Activated CD8-positive, alpha-beta memory T cell treated with anti-CD3 and anti-CD28 coated beads for 4 hours (primary cell): ENCODE results near the gene PLPP6.
"Not testable (repeated sequence)": the region's sequence is repeated elsewhere in the genome, so short reads cannot be mapped to it uniquely, and the experiment has no call there.

Experiments used
- DNase-seq, 2 donors: peaks; one replicate each; pipeline ENCODE4 v3.0.0-alpha.2; 2020; ENCODE audit warnings: low read depth in 2 of 2

PLPP6 gene

DNA sequence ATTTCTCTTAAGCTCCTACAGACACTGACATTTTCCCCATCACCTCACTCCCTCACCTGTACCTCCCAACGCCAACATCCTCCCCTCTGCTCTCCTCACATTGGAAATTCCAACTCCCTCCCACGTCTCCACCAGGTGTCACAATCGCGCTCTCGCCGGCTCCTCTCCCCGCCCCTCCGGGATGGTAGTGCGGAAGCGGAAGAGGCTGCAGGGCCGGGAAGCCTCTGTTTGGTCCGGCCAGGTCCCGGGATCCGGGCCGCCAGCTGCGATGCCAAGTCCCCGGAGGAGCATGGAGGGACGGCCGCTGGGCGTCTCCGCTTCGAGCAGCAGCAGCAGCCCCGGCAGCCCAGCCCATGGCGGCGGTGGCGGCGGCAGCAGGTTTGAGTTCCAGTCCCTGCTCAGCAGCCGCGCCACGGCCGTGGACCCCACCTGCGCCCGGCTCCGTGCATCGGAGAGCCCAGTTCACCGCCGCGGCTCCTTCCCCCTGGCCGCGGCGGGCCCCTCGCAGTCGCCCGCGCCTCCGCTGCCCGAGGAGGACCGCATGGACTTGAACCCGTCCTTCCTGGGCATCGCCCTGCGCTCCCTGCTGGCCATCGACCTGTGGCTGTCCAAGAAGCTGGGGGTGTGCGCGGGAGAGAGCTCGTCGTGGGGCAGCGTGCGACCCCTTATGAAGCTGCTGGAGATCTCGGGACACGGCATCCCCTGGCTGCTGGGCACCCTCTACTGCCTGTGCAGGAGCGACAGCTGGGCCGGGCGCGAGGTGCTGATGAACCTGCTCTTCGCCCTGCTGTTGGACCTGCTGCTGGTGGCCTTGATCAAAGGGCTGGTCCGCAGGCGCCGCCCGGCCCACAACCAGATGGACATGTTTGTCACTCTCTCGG, at the start of gene PLPP6:
TSS of gene PLPP6 (plus strand) at position 187 of the 881 bp plus-strand sequence. CDS start at position 269, 82 bp downstream.
- peak in 1 of 2 donors; percentile 52 for DNase-seq

DNA sequence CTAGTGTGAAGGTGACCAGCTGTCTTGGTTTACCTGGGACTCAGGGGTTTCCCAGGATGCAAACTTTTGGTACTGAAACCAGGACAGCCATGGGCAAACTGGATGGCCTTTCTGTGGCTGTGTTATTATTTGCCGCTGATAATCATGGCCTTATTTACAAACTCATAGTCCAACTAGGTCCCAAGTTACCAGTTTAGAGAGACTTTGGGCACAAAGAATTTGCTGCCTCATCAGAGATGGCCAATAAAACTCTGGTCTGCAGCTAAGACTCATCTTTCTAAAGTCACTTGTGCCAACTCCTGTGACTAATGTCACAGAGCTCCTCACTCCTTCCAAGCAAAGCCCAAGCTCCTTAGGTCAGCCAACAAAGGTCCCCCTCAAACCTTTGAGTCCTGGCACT, 47.5 kb upstream of the PLPP6 start:
- no peak for DNase-seq

DNA sequence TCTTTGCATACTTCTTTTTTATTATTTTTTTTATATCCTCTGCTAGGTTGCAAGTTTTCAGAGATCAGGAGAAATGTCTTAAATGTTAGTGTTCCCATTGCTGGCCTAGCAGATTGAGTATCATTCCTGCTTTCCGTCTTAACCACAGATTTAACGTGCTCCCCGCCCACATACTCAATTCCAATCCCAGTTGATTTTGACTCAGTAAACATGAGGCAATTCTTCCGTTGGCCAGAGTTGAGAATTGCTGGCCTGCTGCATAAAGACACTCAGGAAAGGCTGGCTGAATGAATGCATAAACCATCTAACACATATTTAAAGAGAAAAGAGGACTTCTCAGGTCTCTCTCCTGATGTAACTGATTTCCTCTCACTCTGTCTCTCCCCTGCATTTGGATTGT, 46.8 kb upstream of the PLPP6 start:
- DNase-seq, result no peak

DNA sequence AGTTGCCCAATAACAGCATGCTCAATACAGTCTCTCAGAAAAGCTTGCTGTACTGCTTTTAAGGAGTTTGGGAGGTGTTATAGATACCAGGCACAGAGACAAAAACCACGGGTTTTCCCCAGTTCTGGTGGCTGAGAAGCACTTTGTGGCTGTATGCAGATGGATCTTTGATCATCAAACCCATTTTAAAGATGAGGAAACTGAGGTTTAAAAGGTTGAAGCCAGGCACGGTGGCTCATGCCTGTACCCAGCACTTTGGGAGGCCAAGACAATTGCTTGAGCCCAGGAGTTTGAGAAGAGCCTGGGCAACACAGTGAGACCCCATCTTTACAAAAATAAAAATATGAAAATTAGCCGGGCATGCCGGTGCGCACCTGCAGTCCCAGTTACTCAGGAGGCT, 46.3 kb upstream of the PLPP6 start:
- DNase-seq, result no peak

DNA sequence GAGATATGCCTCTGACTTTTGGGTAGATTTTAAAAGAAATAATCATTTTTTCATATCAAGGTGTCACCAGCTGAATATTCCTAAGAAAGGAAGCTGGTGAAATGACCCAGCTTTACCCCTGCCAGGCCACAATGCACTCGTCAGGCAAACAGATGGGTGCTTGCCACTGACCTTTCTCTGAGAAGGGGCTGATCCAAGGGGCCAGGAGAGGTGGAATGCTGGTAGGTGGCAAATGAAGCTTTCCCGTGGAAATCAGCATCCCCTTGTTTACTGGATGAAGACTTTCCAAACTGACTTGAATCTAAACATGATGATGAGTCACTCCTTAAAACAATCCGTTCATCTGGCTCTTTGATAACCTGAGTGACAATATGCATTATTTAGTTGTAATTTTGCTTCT, 44.3 kb upstream of the PLPP6 start:
- DNase-seq, result no peak

DNA sequence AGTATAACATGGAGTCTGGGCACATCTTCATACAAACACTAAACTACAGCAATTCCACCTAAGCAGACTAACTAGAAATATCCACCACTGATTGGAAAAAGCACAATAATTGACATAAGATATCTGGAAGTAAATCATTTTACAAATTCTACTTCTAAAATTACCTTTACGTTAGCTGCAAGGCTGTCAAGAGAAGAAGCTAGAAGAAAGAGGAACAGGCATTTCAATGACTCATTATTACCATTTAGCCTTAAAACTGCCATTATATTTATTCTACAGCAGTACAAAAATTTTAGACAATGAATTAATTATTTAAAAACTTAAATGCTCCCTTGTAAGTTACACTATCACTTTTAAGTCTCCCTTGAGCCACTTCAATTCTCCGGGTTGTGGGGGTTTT, 43.4 kb upstream of the PLPP6 start:
- no peak for DNase-seq

DNA sequence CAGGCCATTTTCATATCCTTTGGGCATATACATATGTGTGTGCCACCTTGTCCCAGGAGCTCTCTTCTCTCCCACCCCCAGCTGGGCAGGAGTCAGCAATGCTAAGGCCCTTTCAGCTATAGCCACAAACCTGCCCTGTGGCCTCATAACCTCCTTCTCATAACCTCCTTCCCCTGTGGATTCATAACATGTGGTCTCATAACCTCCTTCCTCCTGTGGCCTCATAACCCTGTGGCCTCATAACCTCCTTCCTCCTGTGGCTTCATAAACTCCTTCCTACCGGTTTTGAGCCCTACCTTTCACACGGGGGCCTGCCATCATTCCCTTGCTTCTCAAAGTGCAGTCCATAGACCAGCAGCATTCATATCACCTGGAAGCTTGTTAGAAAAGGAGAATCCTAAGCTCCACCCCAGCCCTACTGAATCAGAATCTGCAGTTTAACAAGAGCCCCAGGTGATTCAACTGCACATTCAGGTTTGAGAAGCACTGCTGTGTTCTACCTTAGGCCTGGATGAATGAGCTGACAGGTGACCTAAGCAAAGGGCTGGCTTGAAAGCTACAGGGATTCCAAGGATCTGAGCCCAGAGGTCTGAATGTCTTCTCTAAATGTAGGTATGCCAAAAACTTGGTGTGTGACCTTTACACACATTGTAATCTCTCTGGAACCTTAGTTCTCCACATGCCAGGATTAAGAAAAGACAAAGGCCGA, 41.9 kb upstream of the PLPP6 start:
- DNase-seq, result no peak

DNA sequence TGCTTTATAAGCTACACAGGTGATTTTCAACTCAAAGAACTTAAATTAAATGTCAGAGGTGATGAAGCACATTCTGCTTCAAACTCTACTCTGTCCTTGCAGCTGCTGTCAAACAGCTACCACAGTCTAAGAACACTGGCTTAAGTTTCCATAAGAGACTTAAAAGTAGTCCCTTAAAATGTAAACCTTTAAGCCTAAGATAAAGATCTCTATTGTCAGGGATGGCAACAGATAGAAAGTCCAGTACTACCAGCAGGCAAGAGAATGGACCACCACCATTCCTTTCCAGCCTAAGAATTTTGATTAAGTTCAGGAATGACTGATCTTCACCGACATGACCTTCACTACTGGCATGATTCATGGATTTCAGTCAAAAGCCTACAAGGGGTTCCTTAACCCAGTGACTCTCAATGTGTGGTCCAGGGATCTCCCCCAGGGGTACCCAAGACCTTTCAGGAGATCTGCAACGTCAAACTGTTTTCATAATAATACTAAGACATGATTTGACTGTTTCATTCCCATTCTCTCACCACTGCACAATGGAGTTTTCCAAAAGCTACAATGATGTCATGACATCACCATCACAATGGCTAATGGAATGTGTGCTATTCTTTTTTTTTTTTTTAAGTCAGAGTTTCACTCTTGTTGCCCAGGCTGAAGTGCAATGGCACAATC, 41.1 kb upstream of the PLPP6 start:
- no peak for DNase-seq

DNA sequence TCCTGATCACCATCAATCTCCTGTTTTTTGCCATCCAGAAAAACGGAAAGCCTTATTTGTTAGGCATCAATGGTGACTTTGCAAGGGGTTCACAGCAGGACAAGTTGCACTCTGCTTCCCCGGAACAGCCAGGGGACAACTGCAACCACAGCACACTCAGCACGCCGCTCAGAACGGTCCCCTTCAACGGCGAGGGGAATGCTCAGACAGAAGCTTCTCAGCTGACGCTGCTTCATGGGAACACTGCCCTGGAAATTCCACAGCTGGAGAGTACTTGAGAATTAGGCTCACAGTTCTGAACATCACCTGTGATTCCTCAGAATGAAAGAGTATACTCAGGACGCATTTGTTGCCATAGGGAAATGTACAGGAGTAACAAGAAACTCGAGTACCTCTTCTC, 40.1 kb upstream of the PLPP6 start:
- DNase-seq, result no peak

DNA sequence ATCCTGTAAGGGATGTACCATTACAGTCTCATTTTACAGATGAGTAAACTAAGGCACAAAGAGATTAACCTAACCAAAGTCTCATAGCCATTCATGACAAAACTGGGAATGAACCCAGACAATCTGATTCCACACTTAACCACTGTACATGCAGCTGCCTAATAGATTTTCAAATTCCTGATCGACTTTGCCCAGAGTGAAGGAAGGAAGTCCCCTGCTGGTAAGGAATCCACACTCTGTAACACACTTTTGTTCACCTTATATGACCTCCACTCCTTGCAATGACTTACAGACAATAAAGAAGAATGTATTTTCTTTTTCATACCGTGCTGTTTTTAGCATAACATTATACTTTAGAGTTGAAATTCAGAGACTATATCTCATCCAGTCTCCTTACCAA, 31.3 kb upstream of the PLPP6 start:
- DNase-seq, result no peak

DNA sequence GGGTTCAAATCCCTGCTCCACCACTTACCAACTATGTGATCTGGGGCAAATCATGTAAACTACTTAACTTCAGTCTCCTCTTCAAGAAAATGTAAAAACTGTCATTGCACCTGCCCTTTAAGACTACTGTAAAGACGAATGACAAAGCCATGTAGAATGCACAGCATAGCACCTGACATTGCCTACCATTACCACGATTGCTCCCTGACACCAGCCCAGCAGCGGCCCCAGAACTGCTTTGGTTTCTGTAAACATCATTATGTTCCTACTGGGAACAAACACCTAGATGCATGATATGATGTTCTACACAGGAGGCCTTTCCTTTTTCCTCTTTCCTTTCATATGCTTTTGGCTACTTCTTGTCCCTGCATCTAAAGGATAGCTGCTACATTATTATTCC, 23.1 kb upstream of the PLPP6 start:
- no peak for DNase-seq

DNA sequence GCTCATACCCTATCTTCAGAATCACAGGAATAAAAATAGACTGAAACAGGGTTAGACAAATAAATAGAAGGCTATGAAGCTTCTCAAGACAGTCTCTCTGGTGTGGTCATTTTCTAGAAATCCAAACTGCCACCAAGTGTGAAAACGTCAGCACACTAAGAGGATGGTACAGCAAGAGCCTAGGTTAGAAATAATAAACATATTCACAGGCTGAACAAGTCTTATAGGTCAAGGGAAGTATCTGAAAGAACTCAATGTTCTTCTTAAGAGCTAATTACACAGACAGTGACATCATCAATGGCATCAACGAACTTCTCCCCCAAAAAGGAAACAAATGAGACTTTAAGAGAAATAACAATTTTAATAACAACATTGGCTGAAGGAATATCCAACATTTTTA, 22.7 kb upstream of the PLPP6 start:
- DNase-seq, result no peak

DNA sequence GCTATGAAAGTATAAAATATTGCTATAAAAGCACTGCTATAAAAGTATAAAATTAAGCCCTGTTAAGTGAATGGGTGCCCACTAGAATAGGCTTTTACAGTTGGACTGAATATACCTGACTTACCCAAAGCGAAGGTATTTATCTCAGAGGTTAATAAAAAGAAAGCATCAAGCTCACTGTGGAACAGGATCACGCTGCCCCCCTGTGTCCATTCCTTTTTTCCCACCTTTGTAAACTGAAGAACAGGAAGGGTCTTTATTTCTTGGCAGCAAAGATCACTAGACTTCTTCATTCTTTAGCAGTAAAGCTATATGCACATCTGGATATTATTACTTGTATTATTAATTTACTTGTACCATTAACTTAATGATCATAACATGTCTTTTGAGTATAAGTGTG, 22.1 kb upstream of the PLPP6 start:
- DNase-seq, result no peak

DNA sequence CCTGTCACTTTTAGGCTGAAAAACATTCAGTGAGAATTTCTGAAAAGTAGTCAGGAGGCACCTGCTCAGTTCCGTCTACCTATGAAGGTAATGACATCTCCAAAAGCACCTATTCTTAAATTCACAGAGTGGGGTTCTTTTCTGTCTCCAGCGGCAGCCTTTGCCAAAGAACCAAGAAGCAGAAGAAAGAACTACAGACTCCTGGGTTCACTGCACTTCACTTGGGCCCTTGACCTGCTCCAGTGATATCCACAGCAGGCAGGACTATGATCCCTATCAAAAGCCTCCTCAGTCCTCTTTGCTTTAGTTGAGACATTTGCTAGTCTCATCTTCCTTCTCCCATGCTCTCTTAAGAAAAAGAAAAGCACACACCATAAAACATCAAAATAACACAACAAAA, 19.7 kb upstream of the PLPP6 start:
- no peak for DNase-seq

DNA sequence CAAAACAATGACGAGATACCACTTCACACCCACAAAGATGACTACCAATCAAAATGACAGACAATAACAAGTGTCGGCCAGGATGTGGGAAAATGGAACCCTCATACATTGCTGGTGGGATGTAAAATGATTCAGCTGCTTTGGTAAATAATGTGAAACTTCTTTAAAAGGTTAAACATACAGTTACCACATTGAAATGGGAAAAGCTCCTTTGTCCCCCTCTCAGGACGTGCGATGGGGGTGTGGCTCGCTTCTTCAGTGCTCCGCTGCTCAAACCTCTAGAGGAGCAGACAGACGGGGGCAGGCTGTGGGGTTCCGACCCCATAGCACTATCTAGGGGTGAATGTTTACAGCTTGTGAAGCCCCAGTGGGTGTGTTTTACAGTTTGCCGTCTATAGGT, 8.0 kb upstream of the PLPP6 start:
- DNase-seq, result no peak

DNA sequence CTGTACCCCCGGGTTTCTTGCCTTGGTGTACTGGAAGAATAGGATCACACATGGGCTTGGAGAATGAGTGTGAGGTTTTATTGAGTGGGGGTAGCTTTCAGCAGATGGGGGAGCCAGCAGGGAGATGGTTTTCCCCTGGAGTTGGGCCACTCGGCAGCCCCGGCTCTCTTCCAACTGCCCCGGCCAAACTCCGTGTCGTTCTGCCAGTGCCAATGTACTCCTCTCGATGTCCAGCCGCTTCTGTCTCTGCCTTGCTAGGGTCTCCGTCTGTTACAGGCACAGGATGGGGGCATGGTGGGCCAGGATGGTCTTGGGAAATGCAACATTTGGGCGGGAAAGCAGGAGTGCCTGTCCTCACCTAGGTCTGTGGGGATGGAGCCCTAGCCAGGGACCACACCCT, 7.6 kb upstream of the PLPP6 start:
- DNase-seq, result no peak

DNA sequence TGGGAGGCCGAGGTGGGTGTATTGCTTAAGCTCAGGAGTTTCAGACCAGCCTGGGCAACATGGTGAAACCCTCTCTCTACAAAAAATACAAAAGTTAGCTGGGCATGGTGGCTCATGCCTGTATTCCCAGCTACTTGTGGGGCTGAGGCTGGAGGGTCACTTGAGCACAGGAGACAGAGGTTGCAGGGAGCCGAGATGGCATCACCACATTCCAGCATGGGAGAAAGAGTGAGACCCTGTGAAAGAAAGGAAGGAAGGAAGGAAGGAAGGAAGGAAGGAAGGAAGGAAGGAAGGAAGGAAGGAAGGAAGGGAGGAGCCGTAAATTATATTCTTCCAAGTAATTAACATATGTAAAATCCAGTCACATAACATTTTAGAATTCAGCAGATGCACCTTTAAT, 5.9 kb upstream of the PLPP6 start:
- DNase-seq, result not testable (repeated sequence)

DNA sequence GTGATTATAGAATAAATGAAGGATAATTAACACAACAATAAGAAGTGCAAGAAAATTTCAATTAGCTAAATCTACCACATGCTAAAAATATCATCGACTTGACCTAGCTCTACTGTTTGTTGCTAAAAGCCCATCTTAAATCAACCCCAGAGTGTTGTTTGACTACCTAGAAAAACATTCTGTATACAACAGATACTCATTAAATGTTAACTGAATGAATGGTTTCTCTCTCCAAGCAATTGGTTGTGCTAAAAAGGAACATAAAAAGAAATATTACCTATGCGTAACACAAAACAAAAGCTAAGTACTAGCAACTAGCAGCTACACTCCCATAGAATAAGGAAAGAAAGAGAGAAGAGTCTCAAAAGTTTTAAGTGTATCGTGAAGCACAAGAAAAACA, 5.5 kb upstream of the PLPP6 start:
- no peak for DNase-seq

DNA sequence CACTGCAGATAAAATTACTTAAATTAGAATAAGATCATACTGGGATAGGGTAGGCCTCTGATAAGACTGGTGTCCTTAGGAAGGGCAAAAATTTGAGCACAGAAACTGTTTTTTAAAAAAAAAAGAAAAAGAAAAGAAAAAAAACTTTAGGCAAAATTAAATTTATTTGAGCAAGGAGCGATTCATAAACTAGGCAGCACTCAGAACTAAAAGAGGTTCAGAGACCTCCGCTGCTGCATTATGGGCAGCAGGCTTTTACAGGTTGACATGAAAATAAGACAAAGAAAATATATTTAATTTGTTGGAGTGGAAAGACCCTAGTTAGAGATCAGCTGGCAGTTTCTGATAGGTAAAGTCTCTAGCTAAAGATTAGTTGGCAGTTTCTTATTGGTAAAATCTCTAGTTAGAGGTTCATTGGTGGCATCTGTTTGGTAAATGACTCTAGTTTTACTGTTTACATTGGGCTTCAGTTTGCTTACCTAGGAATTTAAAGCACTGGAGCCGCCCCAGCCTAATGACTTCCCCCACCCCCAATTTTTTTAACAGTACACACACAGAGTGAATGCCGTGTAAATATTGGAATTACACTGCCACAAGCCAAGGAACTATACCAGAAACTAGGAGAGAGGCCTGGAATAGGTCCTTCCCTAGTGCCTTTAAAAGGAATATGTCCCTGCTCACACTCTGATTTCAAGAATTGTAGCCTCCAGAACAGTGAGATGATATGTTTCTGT, 4.5 kb upstream of the PLPP6 start:
- DNase-seq, result no peak

DNA sequence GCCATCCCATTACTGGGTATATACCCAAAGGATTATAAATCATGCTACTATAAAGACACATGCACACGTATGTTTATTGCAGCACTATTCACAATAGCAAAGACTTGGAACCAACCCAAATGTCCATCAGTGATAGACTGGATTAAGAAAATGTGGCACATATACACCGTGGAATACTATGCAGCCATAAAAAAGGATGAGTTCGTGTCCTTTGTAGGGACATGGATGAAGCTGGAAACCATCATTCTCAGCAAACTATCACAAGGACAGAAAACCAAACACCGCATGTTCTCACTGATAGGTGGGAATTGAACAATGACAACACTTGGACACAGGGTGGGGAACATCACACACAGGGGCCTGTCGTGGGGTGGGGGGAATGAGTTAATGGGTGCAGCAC, 1.4 kb upstream of the PLPP6 start:
- not testable (repeated sequence) for DNase-seq

DNA sequence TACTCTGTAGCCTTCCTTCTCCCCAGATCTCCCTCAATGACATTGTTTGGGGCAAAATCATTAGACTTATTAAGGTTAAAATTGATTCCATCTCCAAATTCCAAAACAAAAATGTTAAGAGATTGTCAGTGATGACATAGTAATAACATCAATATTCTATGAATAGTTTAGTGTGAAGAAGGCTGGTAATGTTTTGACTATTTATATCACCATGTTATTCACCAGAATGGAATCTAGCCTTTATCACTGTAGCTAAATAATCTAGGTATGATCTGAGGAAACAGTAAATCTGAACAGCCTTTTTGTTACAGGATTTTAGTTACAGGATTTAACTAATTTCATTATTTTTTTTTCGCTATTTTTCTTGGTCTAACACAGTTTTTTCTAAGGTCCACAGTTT, 929 bp upstream of the PLPP6 start:
- DNase-seq, result no peak

DNA sequence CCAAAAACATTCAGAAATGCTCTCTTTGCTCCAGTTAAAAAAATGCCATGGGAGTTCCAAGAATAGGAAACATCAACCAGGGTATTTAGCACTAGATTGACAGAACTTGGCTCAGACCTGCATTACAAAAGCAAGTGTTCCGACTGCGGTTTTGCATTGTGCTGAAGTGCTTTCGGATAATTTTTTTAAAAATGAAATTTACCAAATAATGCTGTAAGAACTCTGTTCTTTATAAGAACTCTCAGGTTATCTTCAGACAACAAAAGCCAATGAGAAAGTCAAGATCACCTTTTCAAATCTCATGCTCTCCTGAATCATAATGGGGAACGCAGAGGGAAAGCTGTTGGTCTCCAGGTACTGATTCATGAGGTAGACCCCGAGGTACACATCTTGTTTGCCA, 483 bp upstream of the PLPP6 start:
- DNase-seq, result no peak
